Spleen (tissue), 3 donors: ENCODE data around the gene TAF1D.

ENCODE experiments used
- POLR2A ChIP-seq, 3 donors: fragments of 450-650 bp; IDR thresholded peaks; one replicate each; pipeline ENCODE4 v1.5.1; 2017; ENCODE audit warnings: antibody characterized with exemption in 3 of 3, mild to moderate bottlenecking in 1 of 3
- POLR2AphosphoS5 ChIP-seq, 3 donors: sonication (generic); formaldehyde crosslinking; IDR thresholded peaks; one replicate each; pipeline ENCODE4 v1.5.1; 2017; ENCODE audit warnings: antibody characterized with exemption in 3 of 3

DNA sequence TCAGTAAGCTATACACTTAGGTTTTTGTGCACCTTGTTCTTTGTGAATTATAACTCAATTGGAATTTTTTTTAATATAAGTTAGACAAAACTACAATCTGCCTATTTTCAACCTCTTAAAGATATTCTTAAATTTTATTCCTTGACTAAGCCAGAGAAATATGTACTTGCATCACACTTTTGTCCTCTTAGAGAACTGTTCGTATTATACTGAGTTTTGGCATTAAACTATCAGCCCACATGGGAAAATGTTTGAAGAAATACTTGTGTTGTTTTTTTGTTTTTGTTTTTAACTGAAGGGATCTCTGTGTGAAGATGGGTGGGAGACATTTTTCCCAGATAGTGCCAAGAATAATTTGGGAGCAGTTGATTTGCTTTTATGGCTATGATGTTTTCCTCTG, 54.5 kb downstream of the TAF1D start:
- TF ChIP-seq POLR2A (IDR thresholded peaks at IDR 0.05) = no peak
- no peak for TF ChIP-seq POLR2AphosphoS5 (IDR thresholded peaks at IDR 0.05)
